Omental fat pad (tissue), 4 donors: ENCODE data around the gene ALDH1A3. TPM values are rescaled to one million over a fixed set of nuclear protein-coding genes. Genes with fewer than 3 reads are reported as not detected.
A peak's percentile ranks its signal among the peaks of the same experiment; 100 is the strongest.

ENCODE experiments used
- ATAC-seq: fragments of 150-250 bp; one replicate; pipeline ENCODE4 v1.9.1; 2016; ENCODE audit warnings: mild to moderate bottlenecking, moderate library complexity; ENCODE audit not compliant: low FRiP score
- DNase-seq: peaks from one replicate; pipeline ENCODE4 v3.0.0-alpha.2; 2019; ENCODE audit warnings: low spot score
- total RNA-seq, 4 donors: library from RNA; depleted of rRNA; stranded (reverse); fragments of >200 nt; gene quantifications; one replicate each; pipeline ENCODE4 v1.1.0, GENCODE V29; 2016
- TF ChIP-seq, protein P1 (sequence below), 3 donors: fragments of 450-650 bp; IDR thresholded peaks; one replicate each; pipeline ENCODE4 v1.5.1; 2016 to 2017; ENCODE audit warnings: antibody characterized with exemption in 3 of 3, mild to moderate bottlenecking in 3 of 3, moderate library complexity in 2 of 3

The ALDH1A3 gene
- total RNA-seq, 4 donors from 2014 or later = 61.3 to 1,088 (median 519) TPM

DNA sequence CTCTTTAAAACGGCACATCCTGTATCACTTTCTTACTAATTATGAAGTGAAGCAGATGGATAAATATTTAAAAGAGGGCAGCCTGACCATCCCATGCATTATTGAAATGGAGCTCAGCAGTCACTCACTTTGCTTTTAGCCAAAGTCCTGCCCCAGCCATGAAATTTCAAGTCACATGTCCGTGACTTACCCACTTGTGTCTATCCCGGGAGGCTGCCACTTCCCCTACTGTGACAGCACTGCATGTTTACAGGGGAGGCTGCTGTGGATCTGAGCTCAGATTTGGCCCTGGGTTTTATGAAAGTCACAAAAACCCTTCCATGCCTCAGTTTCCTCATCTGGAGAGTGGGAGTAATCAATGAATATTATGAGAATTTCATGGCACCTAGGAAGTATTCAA is 21.7 kb downstream of the ALDH1A3 start:
- TF ChIP-seq, protein P1, sequence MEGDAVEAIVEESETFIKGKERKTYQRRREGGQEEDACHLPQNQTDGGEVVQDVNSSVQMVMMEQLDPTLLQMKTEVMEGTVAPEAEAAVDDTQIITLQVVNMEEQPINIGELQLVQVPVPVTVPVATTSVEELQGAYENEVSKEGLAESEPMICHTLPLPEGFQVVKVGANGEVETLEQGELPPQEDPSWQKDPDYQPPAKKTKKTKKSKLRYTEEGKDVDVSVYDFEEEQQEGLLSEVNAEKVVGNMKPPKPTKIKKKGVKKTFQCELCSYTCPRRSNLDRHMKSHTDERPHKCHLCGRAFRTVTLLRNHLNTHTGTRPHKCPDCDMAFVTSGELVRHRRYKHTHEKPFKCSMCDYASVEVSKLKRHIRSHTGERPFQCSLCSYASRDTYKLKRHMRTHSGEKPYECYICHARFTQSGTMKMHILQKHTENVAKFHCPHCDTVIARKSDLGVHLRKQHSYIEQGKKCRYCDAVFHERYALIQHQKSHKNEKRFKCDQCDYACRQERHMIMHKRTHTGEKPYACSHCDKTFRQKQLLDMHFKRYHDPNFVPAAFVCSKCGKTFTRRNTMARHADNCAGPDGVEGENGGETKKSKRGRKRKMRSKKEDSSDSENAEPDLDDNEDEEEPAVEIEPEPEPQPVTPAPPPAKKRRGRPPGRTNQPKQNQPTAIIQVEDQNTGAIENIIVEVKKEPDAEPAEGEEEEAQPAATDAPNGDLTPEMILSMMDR (IDR thresholded peaks at IDR 0.05) = no peak
- DNase-seq (peak; percentile 12), ATAC-seq (no peak)

DNA sequence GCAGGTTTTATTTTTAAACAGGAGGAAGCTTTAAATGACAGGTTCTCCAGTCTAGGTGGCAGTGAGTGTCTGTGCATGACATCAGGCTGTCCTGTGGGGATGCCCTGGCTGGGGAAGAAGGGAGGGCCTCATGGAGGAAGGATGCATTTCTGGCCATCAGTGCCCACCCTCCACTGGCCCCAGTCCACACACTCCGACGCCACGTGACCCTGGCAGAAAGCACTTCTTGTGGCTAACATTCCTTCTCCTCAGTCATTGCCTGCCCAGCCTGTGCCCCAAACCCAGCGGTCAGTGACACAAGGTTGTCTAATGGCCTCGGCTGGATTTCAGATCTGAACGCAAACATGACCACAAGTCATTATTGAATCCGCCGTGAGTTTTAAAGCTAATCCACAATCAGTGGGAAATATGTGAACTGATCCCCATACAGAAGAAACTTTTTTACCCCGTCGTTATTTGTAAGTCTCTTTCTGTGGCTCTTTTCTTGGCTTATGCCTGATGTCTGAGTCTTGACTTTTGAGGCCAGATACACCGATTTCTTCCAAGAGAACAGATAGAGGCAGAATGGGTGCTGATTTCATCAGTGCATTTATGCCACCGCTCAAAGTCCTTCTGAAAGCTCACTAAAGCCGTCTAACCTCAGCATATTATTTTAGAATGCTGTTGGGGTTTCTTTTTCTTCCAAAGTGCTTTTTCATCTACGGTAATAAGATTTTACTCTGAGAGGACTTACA is 22.2 kb downstream of the ALDH1A3 start:
- TF ChIP-seq, protein P1 (IDR thresholded peaks at IDR 0.05) = no peak
- DNase-seq (peak; percentile 13), ATAC-seq (no peak)

DNA sequence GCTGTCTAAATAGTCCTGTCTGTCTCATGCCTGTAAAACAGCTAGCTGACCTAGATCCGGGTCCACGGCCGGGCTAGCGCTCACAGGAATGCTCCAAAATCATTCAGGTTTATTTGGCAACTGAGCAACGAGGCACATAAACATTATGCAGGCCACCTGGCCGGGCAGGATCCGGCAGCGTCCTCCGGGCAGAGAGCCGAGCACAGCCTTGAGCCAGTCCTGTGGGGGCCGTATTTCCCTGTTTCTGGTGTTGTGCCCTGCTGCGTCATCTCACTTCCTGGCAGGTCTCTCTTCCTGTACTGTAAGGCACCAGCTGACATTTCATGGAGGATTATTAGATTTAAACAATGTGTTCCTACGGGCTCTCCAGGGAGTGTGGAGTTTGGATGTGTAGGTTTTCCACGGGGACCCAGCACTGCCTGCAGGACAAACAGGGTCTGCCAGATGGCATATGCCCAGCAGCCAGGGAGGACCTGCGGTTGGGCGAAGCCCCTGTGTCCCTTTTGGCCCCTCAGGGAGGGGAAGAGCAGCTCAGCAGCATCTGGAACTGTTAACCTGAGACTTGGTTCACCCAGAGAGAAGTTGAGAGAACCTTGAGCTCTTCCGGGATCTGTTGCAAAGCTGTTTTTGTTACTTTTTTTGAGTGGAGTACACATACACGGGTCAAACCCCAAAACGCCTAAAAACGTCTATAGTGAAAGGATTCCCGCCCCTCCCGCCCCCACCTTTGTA is 23.0 kb downstream of the ALDH1A3 start:
- DNase-seq = peak; percentile 23
- peak; percentile 39 for ATAC-seq
- TF ChIP-seq, protein P1 (IDR thresholded peaks at IDR 0.05) = no peak

DNA sequence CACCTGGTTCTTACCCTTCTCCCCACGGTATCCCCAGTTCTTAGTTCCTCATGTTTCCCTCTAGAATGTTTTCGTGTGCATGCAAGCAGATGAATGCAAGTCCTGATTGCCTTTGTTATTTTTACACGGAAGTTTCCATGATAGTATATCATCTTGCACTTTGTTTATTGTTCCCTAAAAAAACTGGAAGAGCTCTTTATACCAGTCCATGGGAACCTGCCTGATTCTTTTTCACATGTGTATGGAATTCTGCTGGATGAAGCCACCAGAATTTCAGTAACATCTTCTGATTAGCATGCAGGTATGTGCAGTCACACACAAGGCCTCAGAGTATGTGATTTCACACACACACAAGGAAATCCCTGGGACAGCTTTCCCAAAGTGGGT is 23.5 kb downstream of the ALDH1A3 start:
- no peak for DNase-seq
- ATAC-seq = no peak
- TF ChIP-seq, protein P1 (IDR thresholded peaks at IDR 0.05) = no peak

DNA sequence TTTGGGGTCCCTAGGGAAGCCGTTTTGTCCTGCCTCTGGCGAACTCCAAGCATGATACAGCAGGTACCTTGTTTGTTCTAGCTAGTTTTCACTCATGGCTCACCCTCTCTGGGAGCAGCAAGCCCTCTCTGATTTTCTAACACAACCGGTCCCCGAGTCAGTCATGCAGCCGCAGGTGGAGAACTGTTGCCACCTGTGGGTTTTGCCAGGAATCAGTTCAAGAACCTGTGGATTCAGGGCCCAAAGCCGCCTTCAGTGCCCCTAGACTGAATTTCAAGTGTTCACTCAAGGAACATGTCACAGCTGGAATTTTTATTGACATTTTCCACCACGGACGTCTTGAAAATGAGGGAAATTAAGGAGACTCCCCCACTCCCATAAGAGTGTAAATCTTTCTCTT is 26.2 kb downstream of the ALDH1A3 start:
- ATAC-seq (no peak), DNase-seq (no peak)
- TF ChIP-seq, protein P1 (IDR thresholded peaks at IDR 0.05) = no peak

DNA sequence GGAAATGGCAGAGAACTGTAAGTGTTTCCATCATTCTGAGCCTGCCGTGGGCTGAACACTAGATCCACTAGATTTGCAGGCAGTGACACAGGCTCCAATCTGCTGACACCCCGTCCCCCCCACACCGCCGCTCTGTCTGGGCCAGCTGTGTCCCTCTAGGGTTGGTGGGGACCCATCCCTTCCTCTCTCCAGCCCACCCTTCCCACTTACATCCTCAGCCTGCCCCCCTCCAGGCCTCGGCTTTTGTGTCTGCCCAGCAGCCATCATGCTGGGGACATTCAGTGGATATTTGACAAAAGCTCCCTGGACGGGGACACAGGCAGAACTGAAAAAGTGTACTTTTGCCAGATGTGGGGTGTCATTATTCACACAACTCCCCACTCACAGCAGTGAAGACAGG is 28.8 kb downstream of the ALDH1A3 start:
- DNase-seq (peak; percentile 21), ATAC-seq (no peak)
- TF ChIP-seq, protein P1 (IDR thresholded peaks at IDR 0.05) = no peak

DNA sequence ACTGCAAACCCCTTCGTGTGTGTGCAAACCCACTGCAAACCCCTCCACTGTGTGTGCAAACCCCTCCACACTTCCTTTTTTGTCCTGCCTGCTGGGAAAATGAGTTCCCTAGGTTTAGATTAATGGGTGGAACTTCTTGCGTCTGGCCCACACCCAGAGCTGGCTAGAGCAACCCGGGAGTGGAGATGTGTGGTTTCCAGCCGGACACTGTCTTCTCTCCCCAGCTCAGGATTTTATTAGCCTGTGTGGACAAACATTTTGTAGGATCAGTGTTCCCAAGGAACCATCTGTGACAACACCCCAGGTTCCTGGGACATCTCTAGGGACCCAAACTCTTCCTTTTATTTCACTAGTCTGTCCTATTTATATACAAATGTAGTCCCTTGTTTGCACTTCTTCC is 29.9 kb downstream of the ALDH1A3 start:
- ATAC-seq (no peak), DNase-seq (no peak)
- TF ChIP-seq, protein P1 (IDR thresholded peaks at IDR 0.05) = no peak
